NOMO-1 treated with dmso at 0.1 percent for 144 hours (cell line): ENCODE data around the gene MRTFB.
"Not testable (repeated sequence)": the region's sequence is repeated elsewhere in the genome, so short reads cannot be mapped to it uniquely, and the experiment has no call there.

ENCODE experiments used
- DNase-seq: peaks from one replicate; lab custom pipeline; 2025; ENCODE audit not compliant: unreplicated experiment; lab: John Stamatoyannopoulos, UW

Gene MRTFB

GRCh38 chr16:14102925-14103720 lies 32.0 kb downstream of the MRTFB start:
- no peak for DNase-seq

DNA sequence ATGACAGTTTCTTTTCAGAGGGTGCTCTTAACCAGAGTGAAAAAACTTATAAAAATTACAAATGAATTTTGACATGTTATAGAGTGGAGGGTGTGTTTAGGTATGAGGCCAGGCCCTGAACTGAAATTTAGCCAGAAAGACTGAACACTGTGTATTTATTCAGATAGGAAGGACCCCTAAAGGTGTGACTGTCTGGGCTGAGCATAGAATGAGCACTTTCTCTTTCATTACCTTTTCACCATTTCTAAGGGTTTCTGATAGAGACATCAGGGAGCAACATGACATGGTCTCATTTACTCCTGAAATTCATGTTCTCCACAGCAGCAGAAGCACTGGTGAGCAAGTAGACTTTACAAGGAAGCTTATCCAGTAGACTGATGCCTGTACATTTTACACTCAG lies 32.9 kb downstream of the MRTFB start:
- DNase-seq, result no peak

DNA sequence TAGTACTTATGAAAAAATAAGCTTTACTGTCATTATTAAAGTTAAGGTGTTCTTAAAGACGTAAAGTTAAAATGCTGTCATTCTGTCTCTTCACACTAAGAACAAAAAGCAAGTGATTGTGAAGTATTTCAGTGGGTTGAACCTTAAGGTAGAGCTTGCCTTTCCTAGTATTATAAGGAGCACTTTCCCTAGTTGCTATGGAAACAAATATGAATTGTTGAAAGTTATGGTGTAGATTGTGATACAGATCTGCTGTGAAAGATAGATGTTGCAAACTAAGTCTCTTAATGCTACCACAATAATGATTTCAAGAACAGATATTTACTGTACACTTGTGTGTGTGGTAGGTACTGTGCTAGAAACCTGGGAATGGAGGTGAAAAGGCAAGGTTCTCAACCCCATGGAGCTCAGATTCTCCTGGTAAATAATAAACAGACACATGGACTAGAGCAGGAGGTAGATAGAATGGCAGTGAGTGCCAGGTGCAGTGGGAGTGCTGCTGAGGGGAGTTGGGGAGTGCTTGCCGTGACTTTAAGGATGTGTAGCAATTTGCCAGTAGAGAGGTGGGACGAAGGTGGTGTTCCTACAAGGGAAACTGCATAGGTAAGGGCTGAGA lies 34.7 kb downstream of the MRTFB start:
- DNase-seq, result no peak

GRCh38 chr16:14106457-14106856 lies 35.3 kb downstream of the MRTFB start:
- DNase-seq, result no peak

DNA sequence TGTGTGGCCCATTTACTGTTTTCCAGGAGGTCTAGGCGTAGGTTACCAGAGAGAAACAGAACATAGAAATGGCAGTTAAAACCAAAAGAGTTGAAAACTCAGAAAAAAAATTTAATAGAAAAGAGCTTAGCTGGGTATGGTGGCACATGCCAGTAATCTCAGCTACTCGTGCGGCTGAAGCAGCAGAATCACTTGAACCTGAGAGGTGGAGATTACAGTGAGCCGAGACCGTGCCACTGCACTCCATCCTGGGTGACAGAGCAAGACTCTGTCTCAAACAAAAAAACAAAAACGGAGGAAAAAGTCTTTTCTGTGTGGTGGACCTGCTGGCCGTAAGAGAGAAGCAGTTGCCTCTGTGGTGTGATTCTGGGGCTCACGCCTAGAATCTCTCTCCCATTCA lies 35.8 kb downstream of the MRTFB start:
- no peak for DNase-seq

GRCh38 chr16:14109077-14109775 lies 38.1 kb downstream of the MRTFB start:
- no peak for DNase-seq

DNA sequence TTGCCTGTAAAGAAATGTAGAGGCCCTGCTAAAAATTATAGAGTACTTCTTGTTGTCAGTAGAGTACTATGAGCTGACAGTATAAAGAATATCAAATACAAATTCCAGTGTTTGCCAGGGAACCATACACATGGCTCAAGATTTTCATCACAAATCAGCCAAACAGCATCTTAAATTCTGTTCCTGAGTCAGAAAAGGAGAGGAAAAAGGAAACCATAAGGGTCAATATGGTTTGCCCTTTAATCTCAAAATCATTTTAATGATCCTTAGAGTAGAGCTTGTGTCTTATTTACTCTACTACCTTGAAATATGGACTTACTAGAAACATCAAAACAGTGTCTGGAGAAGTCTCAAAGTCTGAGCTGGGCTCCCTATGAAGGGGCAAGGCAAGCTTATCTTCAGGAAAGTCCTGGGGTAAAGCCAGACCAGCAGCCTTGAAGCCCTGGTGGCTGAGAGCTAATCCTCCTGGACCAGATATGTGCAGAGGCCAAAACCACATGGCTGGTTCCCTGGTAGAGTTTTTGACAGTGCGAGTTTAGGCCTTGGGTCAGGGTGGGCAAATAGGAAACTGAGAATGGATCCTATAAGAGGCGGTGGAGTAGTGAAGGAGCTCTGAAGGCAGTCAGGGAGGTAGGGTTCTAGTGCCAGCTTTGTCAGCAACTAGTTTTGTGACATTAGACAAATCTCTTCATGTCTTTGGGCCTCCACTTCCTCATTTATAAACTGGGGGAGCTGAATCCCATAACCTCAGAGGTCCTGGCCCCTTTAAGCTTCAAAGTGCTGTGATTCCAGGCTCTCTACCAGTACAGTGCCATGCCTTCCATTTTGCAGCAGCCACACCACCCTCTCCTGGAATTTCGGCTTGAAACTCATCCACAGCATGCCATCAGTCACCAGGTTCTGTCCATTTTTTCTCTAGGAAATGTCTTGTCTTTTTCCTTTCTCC lies 38.9 kb downstream of the MRTFB start:
- no peak for DNase-seq

DNA sequence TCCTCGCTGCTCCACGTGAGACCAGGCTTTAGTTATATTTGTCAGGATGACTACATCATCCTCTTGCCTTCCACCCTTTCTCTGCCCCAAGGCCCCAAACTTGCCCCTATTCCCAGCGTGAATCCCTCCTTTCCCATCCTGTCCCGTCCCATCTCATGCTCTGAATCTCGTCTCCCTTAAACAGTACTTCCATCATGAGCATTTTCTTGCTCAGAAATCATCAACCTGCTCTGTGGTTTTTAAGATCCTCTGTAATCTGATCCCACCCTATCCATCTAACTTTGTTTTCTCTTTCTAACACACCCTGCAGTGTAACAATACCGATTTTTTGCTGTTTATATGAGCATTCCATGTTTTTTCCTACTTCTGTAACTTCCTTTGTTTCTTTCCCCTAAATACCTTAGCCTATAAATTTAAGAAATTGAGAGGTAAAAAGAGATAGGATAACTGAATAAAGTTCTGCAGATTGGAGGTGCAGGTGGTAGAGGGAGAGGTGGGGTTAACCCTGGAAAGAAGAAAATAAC lies 39.7 kb downstream of the MRTFB start:
- no peak for DNase-seq

GRCh38 chr16:14111713-14112538 lies 40.8 kb downstream of the MRTFB start:
- no peak for DNase-seq

DNA sequence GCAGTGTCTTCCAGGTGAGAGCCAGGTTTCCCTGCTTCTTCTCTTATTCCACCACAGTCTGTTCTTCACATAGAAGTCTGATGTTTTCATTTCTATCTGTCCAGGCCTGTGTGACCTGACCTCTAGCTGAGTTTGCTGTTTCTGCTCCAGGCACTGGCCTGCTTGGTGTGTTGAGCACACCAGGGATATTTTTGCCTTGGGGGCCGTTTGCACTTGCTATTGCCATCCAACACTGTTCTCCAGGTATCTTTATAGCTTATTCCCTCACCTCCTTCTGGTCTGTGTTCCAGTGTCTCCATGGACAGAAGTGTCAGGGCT lies 41.4 kb downstream of the MRTFB start:
- DNase-seq, result no peak

- DNase-seq, result no peak
Observed at GRCh38 chr16:14113344-14113743, 42.2 kb downstream of the MRTFB start.

DNA sequence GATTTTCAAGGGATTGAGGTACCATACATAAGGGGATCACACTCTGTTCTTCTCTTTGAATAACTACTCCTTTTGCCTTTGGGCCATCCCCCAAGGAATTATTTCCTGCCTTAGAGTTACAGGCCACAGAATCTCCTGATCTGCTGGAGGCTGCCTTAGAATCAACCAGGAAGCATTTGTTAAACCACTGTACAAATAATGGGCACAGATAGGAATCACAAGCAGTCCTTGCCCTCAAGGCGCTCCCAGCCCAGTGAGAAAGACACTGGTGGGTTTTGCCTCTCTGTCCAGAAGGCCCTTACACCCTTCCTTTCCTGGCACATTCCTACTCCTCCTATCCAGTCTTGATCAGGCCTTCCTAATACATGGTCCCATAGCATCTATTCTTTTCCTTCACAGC lies 45.9 kb downstream of the MRTFB start:
- no peak for DNase-seq

GRCh38 chr16:14119799-14120198 lies 48.7 kb downstream of the MRTFB start:
- DNase-seq, result no peak

DNA sequence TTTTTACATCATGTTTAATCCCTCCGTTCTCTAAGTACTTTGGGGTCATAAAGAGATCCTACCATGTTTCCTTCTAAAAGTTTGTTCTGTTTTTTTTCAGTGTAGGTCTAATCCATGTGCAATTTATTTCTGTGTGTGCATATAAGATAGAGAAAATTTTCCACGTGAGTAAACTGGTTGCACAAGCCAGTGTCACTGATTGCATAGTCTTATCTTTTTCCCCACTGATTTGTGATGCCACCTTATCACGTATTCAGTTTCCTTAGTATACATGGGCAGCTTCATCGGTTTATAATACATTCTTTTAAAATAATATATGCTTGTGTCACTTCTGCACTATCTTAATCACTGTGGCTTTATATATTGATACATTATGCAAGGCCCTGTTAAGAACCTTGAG lies 49.2 kb downstream of the MRTFB start:
- DNase-seq, result no peak

DNA sequence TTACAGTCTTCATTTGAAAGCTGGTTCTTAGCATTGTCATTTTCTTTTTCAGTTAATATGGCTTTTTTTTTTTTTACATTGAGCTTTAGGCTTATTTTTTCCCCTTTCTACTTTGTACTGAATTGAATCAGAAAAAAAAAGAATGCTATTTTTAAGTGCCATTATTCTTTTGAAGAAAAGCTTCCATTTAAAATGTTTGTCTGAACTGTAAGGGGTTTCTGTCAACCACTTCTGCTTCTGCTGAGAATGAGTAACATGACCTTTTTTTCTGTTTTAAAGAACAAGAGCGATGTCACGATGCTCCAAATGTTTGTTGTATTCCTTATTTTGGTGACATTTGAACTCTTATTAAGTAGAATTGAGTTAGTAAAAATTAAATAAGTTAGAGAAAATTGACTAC lies 50.0 kb downstream of the MRTFB start:
- DNase-seq, result no peak

GRCh38 chr16:14121872-14122271 lies 50.8 kb downstream of the MRTFB start:
- DNase-seq, result no peak

GRCh38 chr16:14122430-14122829 lies 51.3 kb downstream of the MRTFB start:
- not testable (repeated sequence) for DNase-seq

- no peak for DNase-seq
Observed at GRCh38 chr16:14125000-14125681, 54.0 kb downstream of the MRTFB start.

- DNase-seq, result no peak
Observed at GRCh38 chr16:14125708-14126107, 54.6 kb downstream of the MRTFB start.

DNA sequence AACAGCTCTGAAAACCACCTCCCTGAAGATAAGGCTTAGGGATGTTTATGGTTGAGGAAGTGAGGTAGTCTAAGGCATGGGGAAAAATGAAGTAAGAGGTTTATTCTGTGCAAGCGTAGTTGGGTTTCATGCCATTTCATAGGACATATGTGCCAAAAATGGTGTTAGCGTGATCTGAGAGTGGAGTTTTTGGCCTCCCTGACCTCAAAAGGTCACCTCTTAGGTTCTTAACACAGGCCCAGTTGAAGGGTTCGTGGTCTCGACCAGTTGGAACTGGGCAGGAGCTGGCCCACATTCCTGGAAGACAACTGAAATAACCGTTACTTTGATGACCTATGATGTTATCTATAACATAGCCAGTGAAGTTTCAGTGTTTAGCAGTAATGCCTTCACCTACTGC lies 57.0 kb downstream of the MRTFB start:
- no peak for DNase-seq
